HCEC 1CT (cell line): ENCODE data around the gene MMGT1.
"Not testable (repeated sequence)": the region's sequence is repeated elsewhere in the genome, so short reads cannot be mapped to it uniquely, and the experiment has no call there.

Experiments
- DNase-seq: peaks from one replicate; pipeline ENCODE4 v3.0.0-alpha.2; 2017

Gene MMGT1

GRCh38 chrX:135920516-135920915, 53.3 kb downstream of the MMGT1 start:
- not testable (repeated sequence) for DNase-seq

GRCh38 chrX:135914404-135914803, 59.4 kb downstream of the MMGT1 start:
- no peak for DNase-seq
